Measurements from ENCODE around the gene ADAMTS3.

GRCh38 chr4:72280252-72280651 lies 288.8 kb downstream of the ADAMTS3 start:
- TF ChIP-seq MAX (IDR thresholded peaks at IDR 0.05) (no peak), RAD21 (IDR thresholded peaks at IDR 0.05; ENCODE audit: low read depth) (no peak), TAF1 (IDR thresholded peaks at IDR 0.05; ENCODE audit: low read depth) (no peak), EGR1 (IDR thresholded peaks at IDR 0.05) (no peak), USF1 (IDR thresholded peaks at IDR 0.05) (no peak), EP300 (IDR thresholded peaks at IDR 0.05; ENCODE audit: borderline replicate concordance) (no peak), YY1 (IDR thresholded peaks at IDR 0.05; ENCODE audit: low read depth) (no peak), TCF12 (IDR thresholded peaks at IDR 0.05; ENCODE audit: low read depth) (no peak), ZBTB7A (IDR thresholded peaks at IDR 0.05; ENCODE audit: low read depth) (no peak), FOXM1 (IDR thresholded peaks at IDR 0.05; ENCODE audit: borderline replicate concordance, low read depth) (no peak), NFIC (IDR thresholded peaks at IDR 0.05) (no peak), CEBPB (IDR thresholded peaks at IDR 0.05) (no peak), CREB1 (IDR thresholded peaks at IDR 0.05; ENCODE audit: low read depth) (no peak)
